Kidney (tissue), 14 donors: ENCODE measurements around the gene MAP3K2. TPM values are rescaled to one million over a fixed set of nuclear protein-coding genes. Genes with fewer than 3 reads are reported as not detected.

Experiments
- DNase-seq, 5 donors: peaks; one replicate each; pipeline ENCODE4 v3.0.0-alpha.2; 2013 to 2020
- FAIRE-seq: peaks from 2 replicates; lab custom pipeline; 2012; peaks lifted over from hg19 to GRCh38; lab: Jason Lieb, UNC
- H3K27ac ChIP-seq, 2 donors: one replicate each; pipeline ENCODE4 v1.7.0; 2013; ENCODE audit warnings: low read depth in 2 of 2, low read length in 2 of 2, inconsistent platforms in 1 of 2
- H3K27me3 ChIP-seq: one replicate; pipeline ENCODE4 v1.7.1; 2013; ENCODE audit warnings: low read length, inconsistent platforms; ENCODE audit not compliant: control insufficient read depth, insufficient read depth
- H3K36me3 ChIP-seq, 3 donors: one replicate each; pipeline versions ENCODE4 v1.7.0 to v1.7.1; 2013; ENCODE audit warnings: low read length in 3 of 3, control low read depth in 1 of 3, inconsistent platforms in 1 of 3; ENCODE audit not compliant: insufficient read depth in 3 of 3, control insufficient read depth in 2 of 3
- H3K4me1 ChIP-seq, 3 donors: one replicate each; pipeline versions ENCODE4 v1.7.0 to v1.7.1; 2013; ENCODE audit warnings: low read length in 3 of 3, inconsistent platforms in 1 of 3, low read depth in 1 of 3; ENCODE audit not compliant: control insufficient read depth in 2 of 3, insufficient read depth in 2 of 3
- H3K4me3 ChIP-seq, 3 donors: one replicate each; pipeline versions ENCODE4 v1.7.0 to v1.8.1; 2013; ENCODE audit warnings: low read length in 3 of 3, control low read depth in 1 of 3, inconsistent platforms in 1 of 3
- H3K9ac ChIP-seq, 3 donors: one replicate each; pipeline versions ENCODE4 v1.7.0 to v1.7.1; 2013; ENCODE audit warnings: low read length in 3 of 3, control low read depth in 1 of 3, inconsistent platforms in 1 of 3
- H3K9me3 ChIP-seq, 3 donors: one replicate each; pipeline versions ENCODE4 v1.7.0 to v1.7.1; 2013; ENCODE audit warnings: low read length in 3 of 3, control low read depth in 1 of 3, inconsistent platforms in 1 of 3; ENCODE audit not compliant: control insufficient read depth in 2 of 3, insufficient read depth in 1 of 3
- CTCF ChIP-seq: IDR thresholded peaks from 3 replicates; pipeline ENCODE4 v1.5.1; 2012; ENCODE audit warnings: mild to moderate bottlenecking, moderate library complexity, borderline replicate concordance; ENCODE audit not compliant: insufficient read depth; ENCODE audit errors: extremely low read depth
- intact Hi-C: fragments of 100-400 bp; cut with DNase I; formaldehyde crosslinking; loops from one replicate; pipeline ENCODE4 v1.11.1; 2022
- polyA plus RNA-seq: library from polyadenylated mRNA; stranded (reverse); fragments of 350-450 nt; fragmentation: Illumina TruSeq; extraction: RNeasy Lipid Tissue Mini Kit (QIAGEN cat#74804); gene quantifications from one replicate; pipeline ENCODE4 v1.2.3, GENCODE V29; 2014; ENCODE audit warnings: low read depth, low replicate concordance; ENCODE audit not compliant: insufficient read depth
- total RNA-seq: library from RNA; stranded (reverse); fragmentation: NEBNext Ultra II Directional; extraction: Animal tissue kit (Norgen Biotek cat#: 25700); gene quantifications from one replicate; pipeline ENCODE4 v1.2.1, GENCODE V29; 2021
- donor health status: control.
- donor health status: control.
- donor health status: control.
- donor health status: control.
- donor health status: control.
- donor health status: DM: yes; HTN: yes; CAD: no.
- donor health status: Normal renal cell carcinoma (clear cell type).

MAP3K2 gene
- total and polyA plus RNA-seq, 2 donors from 2014 or later: 4.9 to 65.3 TPM

DNA sequence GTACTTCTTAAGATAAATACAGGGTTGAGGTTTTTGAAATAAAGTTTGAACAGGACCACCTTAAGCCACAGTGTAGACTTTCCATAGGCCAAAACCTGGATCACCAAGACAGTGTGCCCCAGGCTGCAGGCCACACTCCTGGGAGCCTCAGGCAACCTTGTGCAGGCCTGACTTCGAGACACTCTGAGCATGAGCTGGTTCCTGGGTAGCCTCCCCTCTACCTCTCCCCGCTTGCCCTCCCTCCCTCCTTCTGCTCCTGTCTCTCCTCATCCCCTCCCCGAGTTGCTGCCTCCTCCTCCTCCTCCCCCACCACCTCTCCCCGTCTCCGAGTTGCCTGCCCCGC, 19.9 kb upstream of the MAP3K2 start:
- H3K27me3 ChIP-seq: no peaks in the 10 kb centered on the region
- no peaks in the 10 kb centered on the region for H3K36me3 ChIP-seq
- TF ChIP-seq CTCF: no peak
- peak overlapping the region; percentile 40 to 68 for H3K27ac ChIP-seq
- peak overlapping the region; percentile 26 to 50 (median 36) for H3K4me3 ChIP-seq
- H3K4me1 ChIP-seq: peaks cover 3 to 9% (median 7%) of the 10 kb centered on the region in 3 donors
- peak overlapping the region in 2 of 3 donors; percentile 44 for H3K9ac ChIP-seq
- H3K9me3 ChIP-seq: no peaks in the 10 kb centered on the region
- no peak for FAIRE-seq
- intact Hi-C loops: no loop called here
- no peak for DNase-seq

- no peak for TF ChIP-seq CTCF
- Histone ChIP-seq H3K36me3 (no peaks in the 10 kb centered on the region), H3K4me3 (no peak overlapping the region), H3K27ac (peak overlapping the region in 1 of 2 donors; percentile 68), H3K9ac (peak overlapping the region in 1 of 3 donors; percentile 44), H3K9me3 (no peaks in the 10 kb centered on the region), H3K27me3 (no peaks in the 10 kb centered on the region), H3K4me1 (peaks cover 3 to 14% (median 7%) of the 10 kb centered on the region in 3 donors)
- peak in 1 of 5 donors; percentile 61 for DNase-seq
- FAIRE-seq: no peak
- intact Hi-C loops: no loop called here
Measured at GRCh38 chr2:127407091-127407490, 19.3 kb upstream of the MAP3K2 start.

DNA sequence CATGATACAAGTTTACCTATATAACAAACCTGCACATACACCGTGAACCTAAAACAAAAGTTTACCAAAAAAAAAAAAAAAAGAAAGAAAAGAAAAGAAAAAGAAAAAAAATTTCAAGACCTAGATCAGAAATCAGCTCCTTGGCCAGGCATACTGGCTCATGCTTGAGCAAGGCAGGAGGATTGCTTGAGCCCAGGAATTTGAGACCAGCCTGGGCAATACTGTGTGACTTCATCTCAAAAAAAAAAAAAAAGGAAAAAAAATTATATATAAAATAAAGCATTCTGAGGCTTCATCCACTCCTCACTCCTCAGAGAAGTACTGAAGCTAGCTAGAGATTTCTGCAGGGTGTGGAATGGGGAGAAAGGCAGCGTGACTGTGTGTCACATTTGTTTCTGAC, 18.7 kb upstream of the MAP3K2 start:
- H3K4me1 ChIP-seq: peaks cover under 1 to 14% (median 7%) of the 10 kb centered on the region in 3 donors
- no peak overlapping the region for H3K9ac ChIP-seq
- intact Hi-C loops: no loop called here
- FAIRE-seq: no peak
- H3K36me3 ChIP-seq: no peaks in the 10 kb centered on the region
- H3K27ac ChIP-seq: no peak overlapping the region
- TF ChIP-seq CTCF: no peak
- no peak overlapping the region for H3K4me3 ChIP-seq
- no peak for DNase-seq
- no peaks in the 10 kb centered on the region for H3K9me3 ChIP-seq
- H3K27me3 ChIP-seq: no peaks in the 10 kb centered on the region

GRCh38 chr2:127405255-127405610, 17.5 kb upstream of the MAP3K2 start:
- Histone ChIP-seq H3K4me3 (no peak overlapping the region), H3K9ac (no peak overlapping the region), H3K27me3 (no peaks in the 10 kb centered on the region), H3K27ac (no peak overlapping the region), H3K36me3 (no peaks in the 10 kb centered on the region), H3K4me1 (peaks cover 0 to 14% (median 5%) of the 10 kb centered on the region in 3 donors), H3K9me3 (no peaks in the 10 kb centered on the region)
- DNase-seq (no peak), FAIRE-seq (no peak)
- no peak for TF ChIP-seq CTCF
- intact Hi-C loops: no loop called here
